K562 (cell line): ENCODE measurements around the gene ATP13A2. TPM values are rescaled to one million over a fixed set of nuclear protein-coding genes. Genes with fewer than 3 reads are reported as not detected.

Experiments
- ELF4 ChIP-seq: fragments of 450-650 bp; formaldehyde crosslinking; IDR thresholded peaks from 2 replicates; pipeline ENCODE4 v1.4.0; 2022; ENCODE audit warnings: missing genetic modification characterization
- HDAC1 ChIP-seq, 2 experiments: fragments of 450-650 bp; IDR thresholded peaks; 2 replicates each; pipeline ENCODE4 v1.6.1; 2016 to 2017; ENCODE audit warnings: inconsistent platforms in 1 of 2, mild to moderate bottlenecking in 1 of 2, moderate library complexity in 1 of 2
- PTBP1 ChIP-seq: fragments of 200-400 bp; formaldehyde crosslinking; IDR thresholded peaks from 2 replicates; pipeline ENCODE4 v1.6.1; 2017; ENCODE audit warnings: low read depth, low read length
- polyA plus RNA-seq, 8 experiments: library from polyadenylated mRNA; depleted of rRNA in 4 of 8; stranded (reverse) in 5 of 8; unstranded in 3 of 8; fragments of >200 nt; fragmentation: Nextera tagmentation in 2 of 8; fragmentation: Illumina TruSeq in 1 of 8; extraction: Ambion mirVana in 2 of 8; extraction: Trizol in 1 of 8; gene quantifications; 2 replicates each; pipeline versions ENCODE4 v1.2.1 to v1.2.3, GENCODE V29; 2011 to 2014; ENCODE audit warnings: inconsistent platforms in 1 of 8, missing spikeins in 1 of 8
- total RNA-seq, 7 experiments: library from RNA; depleted of rRNA in 6 of 7; stranded (reverse); fragments of >200 nt in 6 of 7; fragmentation: Illumina TruSeq in 2 of 7; extraction: Trizol in 2 of 7; gene quantifications; 2 replicates each; pipeline versions ENCODE4 v1.2.1 to v1.2.3, GENCODE V29; 2011 to 2021; ENCODE audit warnings: low replicate concordance in 1 of 7
- TF ChIP-seq, protein P1 (sequence below): sonication (generic); formaldehyde crosslinking; IDR thresholded peaks from 2 replicates; pipeline ENCODE4 v1.8.1; 2023; ENCODE audit warnings: missing genetic modification reagents, mild to moderate bottlenecking, borderline replicate concordance
- TF ChIP-seq, protein P2 (sequence below): fragments of 250-450 bp; sonication (Bioruptor Pico); IDR thresholded peaks from 2 replicates; pipeline ENCODE4 v1.4.0; 2020; ENCODE audit warnings: borderline replicate concordance

Gene ATP13A2
- total and polyA plus RNA-seq, 9 of the 15 experiments (the other 6 are each of a cell fraction or from before 2014, with no cell fraction given), result 0.36 to 56.3 (median 16.3) TPM

DNA sequence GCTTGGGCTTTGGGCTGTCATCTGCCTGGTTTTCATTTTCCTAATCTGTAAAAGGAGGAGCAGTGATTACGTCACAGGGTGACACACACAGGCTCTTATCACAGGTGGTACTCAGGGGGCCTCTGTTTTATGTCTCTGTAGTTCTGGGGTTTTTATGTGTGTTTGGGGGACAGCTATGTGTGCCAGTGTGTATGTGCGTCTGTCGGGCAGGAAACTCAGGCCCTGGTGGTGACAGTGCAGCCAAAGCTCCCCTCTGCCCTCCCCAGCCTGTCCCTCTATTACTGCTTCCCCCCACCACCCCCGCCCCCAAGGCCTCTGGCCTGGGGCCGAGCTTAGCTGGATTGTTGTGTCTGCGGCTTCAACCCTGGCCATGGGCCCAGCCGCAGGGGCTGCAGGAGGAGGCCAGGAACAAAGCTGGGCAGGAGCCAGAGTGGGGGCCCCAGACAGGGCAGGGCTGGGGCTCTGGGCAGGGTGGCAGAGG is 44.6 kb downstream of the ATP13A2 start (continued):
- TF ChIP-seq, protein P1, sequence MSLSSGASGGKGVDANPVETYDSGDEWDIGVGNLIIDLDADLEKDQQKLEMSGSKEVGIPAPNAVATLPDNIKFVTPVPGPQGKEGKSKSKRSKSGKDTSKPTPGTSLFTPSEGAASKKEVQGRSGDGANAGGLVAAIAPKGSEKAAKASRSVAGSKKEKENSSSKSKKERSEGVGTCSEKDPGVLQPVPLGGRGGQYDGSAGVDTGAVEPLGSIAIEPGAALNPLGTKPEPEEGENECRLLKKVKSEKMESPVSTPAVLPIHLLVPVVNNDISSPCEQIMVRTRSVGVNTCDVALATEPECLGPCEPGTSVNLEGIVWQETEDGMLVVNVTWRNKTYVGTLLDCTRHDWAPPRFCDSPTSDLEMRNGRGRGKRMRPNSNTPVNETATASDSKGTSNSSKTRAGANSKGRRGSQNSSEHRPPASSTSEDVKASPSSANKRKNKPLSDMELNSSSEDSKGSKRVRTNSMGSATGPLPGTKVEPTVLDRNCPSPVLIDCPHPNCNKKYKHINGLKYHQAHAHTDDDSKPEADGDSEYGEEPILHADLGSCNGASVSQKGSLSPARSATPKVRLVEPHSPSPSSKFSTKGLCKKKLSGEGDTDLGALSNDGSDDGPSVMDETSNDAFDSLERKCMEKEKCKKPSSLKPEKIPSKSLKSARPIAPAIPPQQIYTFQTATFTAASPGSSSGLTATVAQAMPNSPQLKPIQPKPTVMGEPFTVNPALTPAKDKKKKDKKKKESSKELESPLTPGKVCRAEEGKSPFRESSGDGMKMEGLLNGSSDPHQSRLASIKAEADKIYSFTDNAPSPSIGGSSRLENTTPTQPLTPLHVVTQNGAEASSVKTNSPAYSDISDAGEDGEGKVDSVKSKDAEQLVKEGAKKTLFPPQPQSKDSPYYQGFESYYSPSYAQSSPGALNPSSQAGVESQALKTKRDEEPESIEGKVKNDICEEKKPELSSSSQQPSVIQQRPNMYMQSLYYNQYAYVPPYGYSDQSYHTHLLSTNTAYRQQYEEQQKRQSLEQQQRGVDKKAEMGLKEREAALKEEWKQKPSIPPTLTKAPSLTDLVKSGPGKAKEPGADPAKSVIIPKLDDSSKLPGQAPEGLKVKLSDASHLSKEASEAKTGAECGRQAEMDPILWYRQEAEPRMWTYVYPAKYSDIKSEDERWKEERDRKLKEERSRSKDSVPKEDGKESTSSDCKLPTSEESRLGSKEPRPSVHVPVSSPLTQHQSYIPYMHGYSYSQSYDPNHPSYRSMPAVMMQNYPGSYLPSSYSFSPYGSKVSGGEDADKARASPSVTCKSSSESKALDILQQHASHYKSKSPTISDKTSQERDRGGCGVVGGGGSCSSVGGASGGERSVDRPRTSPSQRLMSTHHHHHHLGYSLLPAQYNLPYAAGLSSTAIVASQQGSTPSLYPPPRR, result no peak
- TF ChIP-seq ELF4 (CRISPR knock-in tag), result no peak
- no peak for TF ChIP-seq PTBP1
- TF ChIP-seq, protein P2, sequence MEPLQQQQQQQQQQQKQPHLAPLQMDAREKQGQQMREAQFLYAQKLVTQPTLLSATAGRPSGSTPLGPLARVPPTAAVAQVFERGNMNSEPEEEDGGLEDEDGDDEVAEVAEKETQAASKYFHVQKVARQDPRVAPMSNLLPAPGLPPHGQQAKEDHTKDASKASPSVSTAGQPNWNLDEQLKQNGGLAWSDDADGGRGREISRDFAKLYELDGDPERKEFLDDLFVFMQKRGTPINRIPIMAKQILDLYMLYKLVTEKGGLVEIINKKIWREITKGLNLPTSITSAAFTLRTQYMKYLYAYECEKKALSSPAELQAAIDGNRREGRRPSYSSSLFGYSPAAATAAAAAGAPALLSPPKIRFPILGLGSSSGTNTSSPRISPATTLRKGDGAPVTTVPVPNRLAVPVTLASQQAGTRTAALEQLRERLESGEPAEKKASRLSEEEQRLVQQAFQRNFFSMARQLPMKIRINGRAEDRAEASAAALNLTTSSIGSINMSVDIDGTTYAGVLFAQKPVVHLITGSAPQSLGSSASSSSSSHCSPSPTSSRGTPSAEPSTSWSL (CRISPR knock-in tag), result no peak
- TF ChIP-seq HDAC1 (IDR thresholded peaks at IDR 0.05), result no peak
